ENCODE data around the gene ZMYND15. TPM values are rescaled to one million over a fixed set of nuclear protein-coding genes. Genes with fewer than 3 reads are reported as not detected.
A peak's percentile ranks its signal among the peaks of the same experiment; 100 is the strongest.

ZMYND15 gene
- total and polyA plus RNA-seq, 2 of the 13 experiments (the other 11 are each of a cell fraction or from before 2014, with no cell fraction given), result 0.24 to 2.7 TPM

DNA sequence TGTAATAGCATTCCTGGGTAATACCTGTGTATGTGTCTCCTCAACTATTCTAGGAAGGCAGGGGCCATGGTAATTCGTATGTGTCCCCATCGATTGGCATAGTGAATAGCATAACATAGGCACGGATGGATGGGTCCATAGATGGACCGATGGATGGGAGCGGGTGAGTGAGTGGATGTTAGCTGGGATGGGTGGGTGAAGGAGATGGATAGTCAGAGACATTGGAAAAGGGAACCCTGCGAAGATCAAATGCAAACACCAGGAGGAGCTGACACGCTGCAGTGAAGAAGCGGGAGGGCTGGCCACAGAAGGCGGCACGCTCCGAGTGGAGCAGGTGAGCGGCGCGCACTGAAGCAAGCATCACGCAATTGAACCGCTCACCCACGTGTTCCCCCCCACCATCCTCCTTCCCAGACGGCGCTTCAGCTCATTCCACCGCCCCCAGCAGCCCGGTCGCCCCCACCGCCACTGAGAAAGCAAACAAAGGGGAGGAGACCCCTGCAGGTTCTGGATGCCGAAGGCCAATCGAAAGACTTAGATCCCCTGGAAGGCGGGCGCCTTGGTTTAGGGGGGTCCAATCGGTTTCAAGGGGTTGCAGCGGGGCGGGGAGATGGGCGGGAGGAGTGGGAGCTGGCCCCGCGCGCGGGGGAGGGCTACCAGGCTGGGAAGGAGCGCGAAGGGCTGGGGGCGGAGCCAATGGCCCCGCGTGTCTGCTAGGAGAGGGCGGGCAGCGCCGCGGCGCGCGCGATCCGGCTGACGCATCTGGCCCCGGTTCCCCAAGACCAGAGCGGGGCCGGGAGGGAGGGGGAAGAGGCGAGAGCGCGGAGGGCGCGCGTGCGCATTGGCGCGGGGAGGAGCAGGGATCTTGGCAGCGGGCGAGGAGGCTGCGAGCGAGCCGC is 29.6 kb upstream of the ZMYND15 start, which contains the start of gene ARRB2 (continued):
- TF ChIP-seq KLF6 (CRISPR knock-in tag; IDR thresholded peaks at IDR 0.05) (0 out of 2 replicates have a peak, but pooled peaks have one; percentile 19), JARID2 (CRISPR knock-in tag; IDR thresholded peaks at IDR 0.05; ENCODE audit: insufficient replicate concordance) (no peak), FOSL2 (CRISPR knock-in tag; IDR thresholded peaks at IDR 0.05) (peak; percentile 72), ZNF124 (CRISPR knock-in tag; IDR thresholded peaks at IDR 0.05) (no peak), PAX8 (CRISPR knock-in tag; IDR thresholded peaks at IDR 0.05; ENCODE audit: borderline replicate concordance) (no peak), ZIK1 (CRISPR knock-in tag; IDR thresholded peaks at IDR 0.05; ENCODE audit: borderline replicate concordance, low read depth) (no peak; the same call in 1 of the 2 replicates), KMT2B (CRISPR knock-in tag; IDR thresholded peaks at IDR 0.05) (no peak), ZSCAN29 (CRISPR knock-in tag; conservative IDR thresholded peaks at IDR 0.05) (no peak), HMG20A (CRISPR knock-in tag; IDR thresholded peaks at IDR 0.05; ENCODE audit: borderline replicate concordance) (no peak), ASH2L (IDR thresholded peaks at IDR 0.05; ENCODE audit: insufficient read length, low read depth, low read length) (no peak), ZNF615 (CRISPR knock-in tag; IDR thresholded peaks at IDR 0.05; ENCODE audit: borderline replicate concordance) (no peak), ZNF230 (CRISPR knock-in tag; IDR thresholded peaks at IDR 0.05) (no peak)
- TF ChIP-seq, protein P1, sequence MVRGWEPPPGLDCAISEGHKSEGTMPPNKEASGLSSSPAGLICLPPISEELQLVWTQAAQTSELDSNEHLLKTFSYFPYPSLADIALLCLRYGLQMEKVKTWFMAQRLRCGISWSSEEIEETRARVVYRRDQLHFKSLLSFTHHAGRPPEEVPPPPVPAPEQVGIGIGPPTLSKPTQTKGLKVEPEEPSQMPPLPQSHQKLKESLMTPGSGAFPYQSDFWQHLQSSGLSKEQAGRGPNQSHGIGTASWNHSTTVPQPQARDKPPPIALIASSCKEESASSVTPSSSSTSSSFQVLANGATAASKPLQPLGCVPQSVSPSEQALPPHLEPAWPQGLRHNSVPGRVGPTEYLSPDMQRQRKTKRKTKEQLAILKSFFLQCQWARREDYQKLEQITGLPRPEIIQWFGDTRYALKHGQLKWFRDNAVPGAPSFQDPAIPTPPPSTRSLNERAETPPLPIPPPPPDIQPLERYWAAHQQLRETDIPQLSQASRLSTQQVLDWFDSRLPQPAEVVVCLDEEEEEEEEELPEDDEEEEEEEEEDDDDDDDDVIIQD (CRISPR knock-in tag; IDR thresholded peaks at IDR 0.05; ENCODE audit: low read depth), result no peak; the same call in 1 of the 2 replicates
- TF ChIP-seq, protein P2, sequence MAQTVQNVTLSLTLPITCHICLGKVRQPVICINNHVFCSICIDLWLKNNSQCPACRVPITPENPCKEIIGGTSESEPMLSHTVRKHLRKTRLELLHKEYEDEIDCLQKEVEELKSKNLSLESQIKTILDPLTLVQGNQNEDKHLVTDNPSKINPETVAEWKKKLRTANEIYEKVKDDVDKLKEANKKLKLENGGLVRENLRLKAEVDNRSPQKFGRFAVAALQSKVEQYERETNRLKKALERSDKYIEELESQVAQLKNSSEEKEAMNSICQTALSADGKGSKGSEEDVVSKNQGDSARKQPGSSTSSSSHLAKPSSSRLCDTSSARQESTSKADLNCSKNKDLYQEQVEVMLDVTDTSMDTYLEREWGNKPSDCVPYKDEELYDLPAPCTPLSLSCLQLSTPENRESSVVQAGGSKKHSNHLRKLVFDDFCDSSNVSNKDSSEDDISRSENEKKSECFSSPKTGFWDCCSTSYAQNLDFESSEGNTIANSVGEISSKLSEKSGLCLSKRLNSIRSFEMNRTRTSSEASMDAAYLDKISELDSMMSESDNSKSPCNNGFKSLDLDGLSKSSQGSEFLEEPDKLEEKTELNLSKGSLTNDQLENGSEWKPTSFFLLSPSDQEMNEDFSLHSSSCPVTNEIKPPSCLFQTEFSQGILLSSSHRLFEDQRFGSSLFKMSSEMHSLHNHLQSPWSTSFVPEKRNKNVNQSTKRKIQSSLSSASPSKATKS (CRISPR knock-in tag; IDR thresholded peaks at IDR 0.05), result no peak
- TF ChIP-seq, protein P3, sequence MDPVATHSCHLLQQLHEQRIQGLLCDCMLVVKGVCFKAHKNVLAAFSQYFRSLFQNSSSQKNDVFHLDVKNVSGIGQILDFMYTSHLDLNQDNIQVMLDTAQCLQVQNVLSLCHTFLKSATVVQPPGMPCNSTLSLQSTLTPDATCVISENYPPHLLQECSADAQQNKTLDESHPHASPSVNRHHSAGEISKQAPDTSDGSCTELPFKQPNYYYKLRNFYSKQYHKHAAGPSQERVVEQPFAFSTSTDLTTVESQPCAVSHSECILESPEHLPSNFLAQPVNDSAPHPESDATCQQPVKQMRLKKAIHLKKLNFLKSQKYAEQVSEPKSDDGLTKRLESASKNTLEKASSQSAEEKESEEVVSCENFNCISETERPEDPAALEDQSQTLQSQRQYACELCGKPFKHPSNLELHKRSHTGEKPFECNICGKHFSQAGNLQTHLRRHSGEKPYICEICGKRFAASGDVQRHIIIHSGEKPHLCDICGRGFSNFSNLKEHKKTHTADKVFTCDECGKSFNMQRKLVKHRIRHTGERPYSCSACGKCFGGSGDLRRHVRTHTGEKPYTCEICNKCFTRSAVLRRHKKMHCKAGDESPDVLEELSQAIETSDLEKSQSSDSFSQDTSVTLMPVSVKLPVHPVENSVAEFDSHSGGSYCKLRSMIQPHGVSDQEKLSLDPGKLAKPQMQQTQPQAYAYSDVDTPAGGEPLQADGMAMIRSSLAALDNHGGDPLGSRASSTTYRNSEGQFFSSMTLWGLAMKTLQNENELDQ (CRISPR knock-in tag; IDR thresholded peaks at IDR 0.05; ENCODE audit: borderline replicate concordance), result no peak
- TF ChIP-seq, protein P4, sequence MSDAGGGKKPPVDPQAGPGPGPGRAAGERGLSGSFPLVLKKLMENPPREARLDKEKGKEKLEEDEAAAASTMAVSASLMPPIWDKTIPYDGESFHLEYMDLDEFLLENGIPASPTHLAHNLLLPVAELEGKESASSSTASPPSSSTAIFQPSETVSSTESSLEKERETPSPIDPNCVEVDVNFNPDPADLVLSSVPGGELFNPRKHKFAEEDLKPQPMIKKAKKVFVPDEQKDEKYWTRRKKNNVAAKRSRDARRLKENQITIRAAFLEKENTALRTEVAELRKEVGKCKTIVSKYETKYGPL (CRISPR knock-in tag; IDR thresholded peaks at IDR 0.05), result no peak
- TF ChIP-seq, protein P5, sequence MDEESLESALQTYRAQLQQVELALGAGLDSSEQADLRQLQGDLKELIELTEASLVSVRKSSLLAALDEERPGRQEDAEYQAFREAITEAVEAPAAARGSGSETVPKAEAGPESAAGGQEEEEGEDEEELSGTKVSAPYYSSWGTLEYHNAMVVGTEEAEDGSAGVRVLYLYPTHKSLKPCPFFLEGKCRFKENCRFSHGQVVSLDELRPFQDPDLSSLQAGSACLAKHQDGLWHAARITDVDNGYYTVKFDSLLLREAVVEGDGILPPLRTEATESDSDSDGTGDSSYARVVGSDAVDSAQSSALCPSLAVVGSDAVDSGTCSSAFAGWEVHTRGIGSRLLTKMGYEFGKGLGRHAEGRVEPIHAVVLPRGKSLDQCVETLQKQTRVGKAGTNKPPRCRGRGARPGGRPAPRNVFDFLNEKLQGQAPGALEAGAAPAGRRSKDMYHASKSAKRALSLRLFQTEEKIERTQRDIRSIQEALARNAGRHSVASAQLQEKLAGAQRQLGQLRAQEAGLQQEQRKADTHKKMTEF (CRISPR knock-in tag; IDR thresholded peaks at IDR 0.05), result peak; percentile 37; the same call in 1 of the 2 replicates
- TF ChIP-seq, protein P6, sequence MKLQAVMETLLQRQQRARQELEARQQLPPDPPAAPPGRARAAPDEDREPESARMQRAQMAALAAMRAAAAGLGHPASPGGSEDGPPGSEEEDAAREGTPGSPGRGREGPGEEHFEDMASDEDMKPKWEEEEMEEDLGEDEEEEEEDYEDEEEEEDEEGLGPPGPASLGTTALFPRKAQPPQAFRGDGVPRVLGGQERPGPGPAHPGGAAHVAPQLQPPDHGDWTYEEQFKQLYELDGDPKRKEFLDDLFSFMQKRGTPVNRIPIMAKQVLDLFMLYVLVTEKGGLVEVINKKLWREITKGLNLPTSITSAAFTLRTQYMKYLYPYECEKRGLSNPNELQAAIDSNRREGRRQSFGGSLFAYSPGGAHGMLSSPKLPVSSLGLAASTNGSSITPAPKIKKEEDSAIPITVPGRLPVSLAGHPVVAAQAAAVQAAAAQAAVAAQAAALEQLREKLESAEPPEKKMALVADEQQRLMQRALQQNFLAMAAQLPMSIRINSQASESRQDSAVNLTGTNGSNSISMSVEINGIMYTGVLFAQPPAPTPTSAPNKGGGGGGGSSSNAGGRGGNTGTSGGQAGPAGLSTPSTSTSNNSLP (IDR thresholded peaks at IDR 0.05; ENCODE audit: low read depth, low read length), result 0 out of 2 replicates have a peak, but pooled peaks have one; percentile 30
